ENCODE data around the gene SORCS2.

Gene SORCS2

DNA sequence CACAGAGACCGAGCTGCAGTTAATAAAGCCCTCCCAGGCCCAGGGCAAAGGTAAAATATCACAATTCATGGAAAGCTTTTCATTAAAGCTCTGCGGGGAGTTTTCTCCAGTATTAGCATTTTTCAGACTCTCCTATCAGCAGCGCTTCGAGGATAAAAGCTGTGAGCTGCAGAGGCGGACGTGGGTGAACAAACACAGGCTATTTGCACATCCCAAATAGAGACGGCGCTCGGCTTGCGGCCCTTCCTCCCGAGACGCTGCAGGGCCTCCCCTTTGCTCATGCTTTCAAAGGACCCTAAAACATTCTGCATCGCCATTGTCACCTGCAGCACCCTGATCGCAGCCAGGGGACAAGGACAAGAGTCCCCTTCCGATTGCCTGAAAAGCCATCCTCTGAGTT, 97.3 kb downstream of the SORCS2 start:
- DNase-seq (ENCODE audit: extremely low spot score) = no peak
- CTCF ChIA-PET = interaction anchor here (1.2 kb wide), 1 partner anchor 13 kb away, joined by 3 read pairs; no protein-coding TSS in a partner anchor
- TF ChIP-seq, protein P1, sequence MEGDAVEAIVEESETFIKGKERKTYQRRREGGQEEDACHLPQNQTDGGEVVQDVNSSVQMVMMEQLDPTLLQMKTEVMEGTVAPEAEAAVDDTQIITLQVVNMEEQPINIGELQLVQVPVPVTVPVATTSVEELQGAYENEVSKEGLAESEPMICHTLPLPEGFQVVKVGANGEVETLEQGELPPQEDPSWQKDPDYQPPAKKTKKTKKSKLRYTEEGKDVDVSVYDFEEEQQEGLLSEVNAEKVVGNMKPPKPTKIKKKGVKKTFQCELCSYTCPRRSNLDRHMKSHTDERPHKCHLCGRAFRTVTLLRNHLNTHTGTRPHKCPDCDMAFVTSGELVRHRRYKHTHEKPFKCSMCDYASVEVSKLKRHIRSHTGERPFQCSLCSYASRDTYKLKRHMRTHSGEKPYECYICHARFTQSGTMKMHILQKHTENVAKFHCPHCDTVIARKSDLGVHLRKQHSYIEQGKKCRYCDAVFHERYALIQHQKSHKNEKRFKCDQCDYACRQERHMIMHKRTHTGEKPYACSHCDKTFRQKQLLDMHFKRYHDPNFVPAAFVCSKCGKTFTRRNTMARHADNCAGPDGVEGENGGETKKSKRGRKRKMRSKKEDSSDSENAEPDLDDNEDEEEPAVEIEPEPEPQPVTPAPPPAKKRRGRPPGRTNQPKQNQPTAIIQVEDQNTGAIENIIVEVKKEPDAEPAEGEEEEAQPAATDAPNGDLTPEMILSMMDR (IDR thresholded peaks at IDR 0.05; ENCODE audit: control extremely low read depth, extremely low read depth, low read depth, missing control alignments) = no peak
- POLR2A ChIA-PET = no interaction called here

DNA sequence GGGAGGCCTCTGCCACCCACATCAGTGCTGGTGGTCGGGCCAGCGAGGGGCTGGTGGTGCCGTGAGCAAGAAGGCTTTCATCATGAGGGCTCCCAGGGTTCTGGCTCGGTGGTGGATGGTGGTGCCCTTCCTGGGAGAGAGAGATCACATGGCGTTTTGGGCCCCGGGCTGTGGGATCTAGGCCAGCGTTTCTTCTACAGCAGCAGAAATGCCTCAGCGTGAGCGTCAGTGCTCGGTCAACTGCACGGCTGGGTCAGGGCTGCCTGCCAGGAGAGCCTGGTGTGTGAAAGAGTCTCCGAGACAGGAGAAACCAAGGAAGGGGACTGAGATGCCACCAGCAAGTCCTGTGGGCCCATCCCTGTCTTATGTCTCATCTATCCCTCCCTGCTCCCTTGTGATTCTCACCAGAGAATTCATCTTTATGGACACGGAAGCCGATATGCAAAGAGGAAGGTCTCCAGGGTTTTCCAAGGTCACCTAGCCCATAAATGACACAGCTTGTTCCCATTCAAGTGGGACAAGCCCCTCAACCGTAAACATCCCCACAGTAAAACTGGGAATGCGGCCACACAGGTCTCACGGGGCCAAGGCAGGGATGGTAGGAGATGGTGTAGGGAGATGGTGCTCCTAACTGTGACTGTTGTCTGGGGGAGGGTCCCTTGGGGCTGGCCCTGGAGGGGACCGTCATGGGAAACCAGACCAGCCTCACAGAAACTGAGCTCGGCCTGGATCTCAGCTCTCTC, 99.2 kb downstream of the SORCS2 start:
- CTCF ChIA-PET = no interaction called here
- TF ChIP-seq, protein P1 (IDR thresholded peaks at IDR 0.05; ENCODE audit: control extremely low read depth, extremely low read depth, low read depth, missing control alignments) = no peak
- POLR2A ChIA-PET = no interaction called here
- no peak for DNase-seq (ENCODE audit: extremely low spot score)

DNA sequence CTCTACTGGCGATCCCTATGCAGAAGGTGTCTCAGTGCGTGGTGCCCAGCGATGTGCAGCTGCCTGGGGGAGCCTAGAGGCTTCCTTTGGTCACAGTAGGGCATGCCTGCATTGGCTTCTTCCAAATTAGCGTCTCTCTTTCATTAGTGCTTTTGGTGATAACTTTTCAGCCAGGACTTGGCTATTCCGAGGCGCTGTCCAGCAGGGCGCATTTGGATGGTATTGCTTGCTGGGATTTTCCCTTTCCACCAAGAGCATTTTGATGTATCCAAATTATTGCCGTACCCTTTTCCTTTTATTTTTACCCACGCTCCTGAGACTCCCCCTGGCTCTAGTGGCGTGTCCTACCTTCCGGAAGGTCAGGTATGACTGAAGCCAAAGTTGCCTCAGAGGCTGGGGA, 101.4 kb downstream of the SORCS2 start:
- CTCF ChIA-PET = no interaction called here
- TF ChIP-seq, protein P1 (IDR thresholded peaks at IDR 0.05; ENCODE audit: control extremely low read depth, extremely low read depth, low read depth, missing control alignments) = no peak

DNA sequence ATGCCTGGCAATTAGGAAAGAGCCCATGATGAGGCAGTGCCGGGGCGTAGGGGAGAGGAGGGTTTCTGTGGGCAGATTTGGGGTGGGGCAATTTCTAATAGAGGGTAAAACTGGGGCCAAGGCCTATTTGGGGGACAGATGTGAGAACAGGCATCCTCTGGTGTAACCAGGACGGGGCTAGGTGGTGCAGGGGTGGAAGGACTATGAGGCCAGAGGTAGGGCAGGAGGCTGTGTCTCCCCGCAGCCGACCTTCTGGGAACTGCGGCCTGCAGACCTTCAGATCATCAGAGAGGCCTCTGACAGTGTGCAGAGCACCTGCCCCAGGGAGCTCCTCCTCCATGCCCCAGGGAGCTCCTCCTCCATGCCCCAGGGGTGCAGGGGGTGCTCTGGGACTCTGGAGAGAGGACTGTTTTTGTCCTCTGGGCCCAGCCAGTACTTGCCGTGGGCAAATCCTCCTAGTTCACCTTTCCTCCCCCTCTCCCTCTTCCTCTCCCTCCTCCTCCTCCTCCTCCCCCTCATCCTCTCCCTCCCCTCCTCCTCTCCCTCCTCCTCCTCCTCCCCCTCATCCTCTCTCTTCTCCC, 101.9 kb downstream of the SORCS2 start:
- ChIA-PET CTCF (no interaction called here), POLR2A (no interaction called here)
- DNase-seq (ENCODE audit: extremely low spot score) = no peak
- TF ChIP-seq, protein P1 (IDR thresholded peaks at IDR 0.05; ENCODE audit: control extremely low read depth, extremely low read depth, low read depth, missing control alignments) = no peak

More for the DNA sequence above, 101.4 kb downstream of the SORCS2 start:
- no peak for DNase-seq (ENCODE audit: extremely low spot score)
- POLR2A ChIA-PET = no interaction called here

DNA sequence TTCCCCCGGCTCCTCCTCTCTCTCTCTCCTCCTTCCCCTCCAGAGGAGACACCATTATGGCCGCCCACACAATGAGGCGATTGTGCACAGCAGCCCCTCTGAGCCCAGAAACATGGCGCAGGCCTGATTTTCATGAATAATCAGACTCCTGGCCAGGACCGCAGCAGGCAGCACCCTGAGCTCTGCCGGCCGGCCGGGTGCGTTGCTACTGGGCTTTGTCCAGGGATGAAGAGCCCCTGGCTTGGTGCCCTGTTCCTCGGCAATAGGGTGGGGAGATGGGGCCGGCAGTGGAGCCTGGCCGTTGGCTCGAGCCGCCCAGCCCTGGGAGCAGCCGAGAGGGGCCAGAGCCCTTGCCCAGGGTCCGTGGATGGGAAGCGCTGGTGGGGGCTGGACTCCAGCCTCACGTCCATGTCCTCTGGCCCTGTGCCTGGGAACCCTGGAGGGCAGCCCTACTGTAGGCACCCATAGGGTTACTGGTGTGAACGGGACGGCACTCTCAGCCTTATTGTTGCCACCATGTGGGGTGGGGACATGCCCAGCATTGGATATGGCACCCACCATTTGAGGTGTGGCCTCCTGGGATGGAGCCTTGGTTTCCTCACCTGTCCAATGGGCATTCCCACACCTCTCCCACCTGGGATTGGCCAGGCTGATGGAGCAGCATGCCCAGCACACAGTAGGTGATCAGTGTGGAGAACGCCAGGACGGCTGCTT, 103.0 kb downstream of the SORCS2 start:
- ChIA-PET POLR2A (no interaction called here), CTCF (no interaction called here)
- TF ChIP-seq, protein P1 (IDR thresholded peaks at IDR 0.05; ENCODE audit: control extremely low read depth, extremely low read depth, low read depth, missing control alignments) = no peak
- DNase-seq (ENCODE audit: extremely low spot score) = no peak

DNA sequence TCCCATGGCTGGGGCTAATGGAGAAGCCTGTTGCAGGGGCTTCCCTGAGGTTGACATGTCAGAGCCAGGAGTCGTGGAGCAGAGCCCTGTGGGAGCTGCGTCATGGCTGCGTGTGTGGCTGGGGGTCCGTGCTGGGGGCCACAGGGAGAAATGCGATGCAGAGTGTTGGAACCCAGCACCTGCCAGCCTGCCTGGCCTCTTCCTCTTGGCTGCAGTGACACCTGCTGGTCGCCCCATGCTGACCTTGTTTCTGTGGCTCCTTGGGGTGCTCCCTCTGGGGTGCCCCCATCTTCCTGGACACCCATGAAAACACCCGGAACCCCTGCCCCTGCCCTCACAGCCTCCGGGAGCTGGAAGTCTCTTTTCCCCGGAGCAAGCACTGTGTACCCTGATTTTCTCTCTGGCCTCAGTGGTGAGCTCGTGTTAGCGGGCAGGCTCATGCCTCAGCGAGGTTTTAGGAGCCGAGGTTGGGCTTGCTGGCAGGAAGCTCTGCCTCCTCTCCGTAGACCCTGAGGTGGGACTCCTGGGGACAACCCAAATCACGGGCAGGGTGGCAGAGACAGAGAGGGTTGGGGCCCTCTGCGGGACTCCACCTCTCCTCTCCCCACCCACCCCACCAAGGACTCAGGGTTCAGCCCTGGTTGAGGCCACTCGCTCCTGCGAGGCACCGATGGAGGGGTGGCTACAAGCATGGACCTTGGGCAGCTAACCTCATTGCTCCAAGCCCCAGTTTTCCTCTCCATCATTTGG, 103.7 kb downstream of the SORCS2 start:
- CTCF ChIA-PET = interaction anchor here (0.7 kb wide), 1 partner anchor 83 kb away, joined by 3 read pairs; no protein-coding TSS in a partner anchor
- TF ChIP-seq, protein P1 (IDR thresholded peaks at IDR 0.05; ENCODE audit: control extremely low read depth, extremely low read depth, low read depth, missing control alignments) = peak; percentile 40
- POLR2A ChIA-PET = no interaction called here
- DNase-seq (ENCODE audit: extremely low spot score) = peak; percentile 55

Measured in GM10248 (cell line).